SK-N-MC (cell line): ENCODE data around the gene ITPKC.

Source experiments
- DNase-seq: peaks from one replicate; pipeline ENCODE4 v3.0.0-alpha.2; 2011; ENCODE audit warnings: low read depth, low spot score
- H3K27ac ChIP-seq: fragments of 200-600 bp; sonication (generic); 2 replicates; pipeline ENCODE4 v1.5.1; 2016; ENCODE audit warnings: mixed run types
- H3K36me3 ChIP-seq: fragments of 200-600 bp; sonication (generic); 2 replicates; pipeline ENCODE4 v1.6.1; 2017; ENCODE audit warnings: antibody characterized with exemption, low read length, mixed read lengths; ENCODE audit not compliant: insufficient read depth
- H3K4me3 ChIP-seq: fragments of 200-600 bp; sonication (generic); 2 replicates; pipeline ENCODE4 v1.5.1; 2016
- H3K9ac ChIP-seq: fragments of 200-600 bp; sonication (generic); 2 replicates; pipeline ENCODE4 v1.8.0; 2017; ENCODE audit warnings: mixed run types, mixed read lengths; ENCODE audit not compliant: insufficient read length
- H3K9me3 ChIP-seq: fragments of 200-600 bp; sonication (generic); 2 replicates; pipeline ENCODE4 v1.6.1; 2017; ENCODE audit warnings: low read depth, mild to moderate bottlenecking, antibody characterized with exemption, low read length, moderate library complexity, mixed read lengths
- EZH2 ChIP-seq: fragments of 200-600 bp; sonication (generic); IDR thresholded peaks from one replicate; pipeline ENCODE4 v1.6.1; 2017; ENCODE audit warnings: antibody characterized with exemption
- FOXP2 ChIP-seq: optimal IDR thresholded peaks from 2 replicates; pipeline ENCODE3; 2011; ENCODE audit warnings: mild to moderate bottlenecking, moderate library complexity; ENCODE audit not compliant: insufficient read depth; ENCODE audit errors: extremely low read length, control extremely low read depth
- POLR2AphosphoS5 ChIP-seq: IDR thresholded peaks from 2 replicates; pipeline ENCODE4 v1.6.1; 2012; ENCODE audit warnings: mild to moderate bottlenecking, low read depth, low read length, borderline replicate concordance

Gene ITPKC

GRCh38 chr19:40743926-40744325 lies 27.0 kb downstream of the ITPKC start:
- no peak for TF ChIP-seq POLR2AphosphoS5

GRCh38 chr19:40744554-40745401 lies 27.9 kb downstream of the ITPKC start:
- H3K27ac ChIP-seq, result no peak overlapping the region
- DNase-seq, result no peak

More at GRCh38 chr19:40743926-40744325, 27.0 kb downstream of the ITPKC start:
- Histone ChIP-seq H3K9me3 (no peaks in the 10 kb centered on the region), H3K27ac (no peak overlapping the region), H3K36me3 (no peaks in the 10 kb centered on the region), H3K4me3 (no peak overlapping the region), H3K9ac (no peak overlapping the region)
- no peak for DNase-seq

GRCh38 chr19:40745402-40745780 lies 28.5 kb downstream of the ITPKC start:
- H3K36me3 ChIP-seq, result no peaks in the 10 kb centered on the region
- no peak for TF ChIP-seq EZH2
- no peaks in the 10 kb centered on the region for H3K9me3 ChIP-seq
- H3K27ac ChIP-seq, result no peak overlapping the region
- H3K4me3 ChIP-seq, result no peak overlapping the region
- no peak overlapping the region for H3K9ac ChIP-seq
- no peak for DNase-seq

More at GRCh38 chr19:40744554-40745401, 27.9 kb downstream of the ITPKC start:
- Histone ChIP-seq H3K4me3 (no peak overlapping the region), H3K9ac (no peak overlapping the region), H3K9me3 (no peaks in the 10 kb centered on the region), H3K36me3 (no peaks in the 10 kb centered on the region)
- no peak for TF ChIP-seq EZH2
- TF ChIP-seq POLR2AphosphoS5, result no peak
- no peak for TF ChIP-seq FOXP2

GRCh38 chr19:40747536-40747935 lies 30.6 kb downstream of the ITPKC start:
- no peak for DNase-seq
- Histone ChIP-seq H3K36me3 (peaks cover 6% of the 10 kb centered on the region), H3K4me3 (no peak overlapping the region), H3K27ac (no peak overlapping the region), H3K9me3 (no peaks in the 10 kb centered on the region), H3K9ac (no peak overlapping the region)
- TF ChIP-seq FOXP2 (no peak), EZH2 (no peak)

GRCh38 chr19:40750058-40750873 lies 33.4 kb downstream of the ITPKC start, which contains the start of gene ACTMAP:
Gene ACTMAP, minus strand, starts transcription at chr19:40750477. Its CDS starts 674 bp downstream, at chr19:40749803.
- no peak for TF ChIP-seq EZH2
- TF ChIP-seq FOXP2, result peak; percentile 84
- peak; percentile 72 for TF ChIP-seq POLR2AphosphoS5
- peak within 1 kb of the TSS; percentile 97 for H3K4me3 ChIP-seq
- peak within 1 kb of the TSS; percentile 100 for H3K9ac ChIP-seq
- H3K27ac ChIP-seq, result peak within 1 kb of the TSS; percentile 98
- DNase-seq, result peak; percentile 100
- no peaks in the 10 kb centered on the region for H3K9me3 ChIP-seq
- H3K36me3 ChIP-seq, result peaks cover 25% of the 10 kb centered on the region

- H3K9ac ChIP-seq, result peak within 1 kb of the TSS; percentile 100
- H3K36me3 ChIP-seq, result peaks cover 33% of the 10 kb centered on the region
These were observed 34.1 kb downstream of the ITPKC start, which contains the start of gene SNRPA for GRCh38 chr19:40750874-40751537. Gene SNRPA, plus strand, starts transcription at chr19:40751203. Its CDS starts 206 bp downstream, at chr19:40751409.

GRCh38 chr19:40752257-40752781 lies 35.4 kb downstream of the ITPKC start:
- peaks cover 46% of the 10 kb centered on the region for H3K36me3 ChIP-seq
- DNase-seq, result no peak
- H3K27ac ChIP-seq, result no peak overlapping the region; the same call in 1 of the 2 replicates
- no peaks in the 10 kb centered on the region for H3K9me3 ChIP-seq
- TF ChIP-seq EZH2 (no peak), FOXP2 (no peak), POLR2AphosphoS5 (no peak)
- peak overlapping the region; percentile 97 for H3K9ac ChIP-seq
- peak overlapping the region; percentile 89 for H3K4me3 ChIP-seq

More at GRCh38 chr19:40750874-40751537, 34.1 kb downstream of the ITPKC start, which contains the start of gene SNRPA:
- Histone ChIP-seq H3K9me3 (no peaks in the 10 kb centered on the region), H3K27ac (peak within 1 kb of the TSS; percentile 98), H3K4me3 (peak within 1 kb of the TSS; percentile 97)
- TF ChIP-seq EZH2, result no peak
- TF ChIP-seq FOXP2, result peak; percentile 69
- peak; percentile 86 for TF ChIP-seq POLR2AphosphoS5
- DNase-seq, result peak; percentile 96

- DNase-seq, result no peak
- TF ChIP-seq EZH2 (no peak), POLR2AphosphoS5 (no peak), FOXP2 (no peak)
- Histone ChIP-seq H3K4me3 (peak overlapping the region; percentile 58), H3K36me3 (peaks cover 66% of the 10 kb centered on the region), H3K27ac (peak overlapping the region; percentile 77), H3K9me3 (no peaks in the 10 kb centered on the region), H3K9ac (peak overlapping the region; percentile 59)
These were observed 37.8 kb downstream of the ITPKC start for GRCh38 chr19:40754611-40755247.
